GM06990 (cell line): ENCODE data around the gene GNAL.

Experiments
- DNase-seq: peaks from one replicate; pipeline ENCODE4 v3.0.0-alpha.2; 2011; ENCODE audit not compliant: insufficient read length; ENCODE audit errors: extremely low read depth
- H3K27me3 ChIP-seq: replicated peaks from 2 replicates; pipeline ENCODE4 v1.6.0; 2011; ENCODE audit warnings: low read length; ENCODE audit not compliant: control insufficient read depth, insufficient read depth
- H3K36me3 ChIP-seq: 2 replicates; pipeline ENCODE4 v1.5.1; 2011; ENCODE audit warnings: low read length; ENCODE audit not compliant: control insufficient read depth, insufficient read depth
- H3K4me3 ChIP-seq: replicated peaks from 2 replicates; pipeline ENCODE4 v1.5.1; 2011; ENCODE audit warnings: low read depth, mild to moderate bottlenecking, control low read depth, low read length
- CTCF ChIP-seq: IDR thresholded peaks from 2 replicates; pipeline ENCODE4 v1.5.1; 2011; ENCODE audit warnings: low read length, control low read depth, mild to moderate bottlenecking, inconsistent platforms; ENCODE audit not compliant: insufficient read depth, poor library complexity, severe bottlenecking

Gene GNAL

GRCh38 chr18:11673560-11673959, 15.5 kb upstream of the GNAL start:
- DNase-seq = no peak
- no peak overlapping the region for H3K4me3 ChIP-seq
- no peaks in the 10 kb centered on the region; the same call in none of the 2 replicates for H3K27me3 ChIP-seq
- H3K36me3 ChIP-seq = no peaks in the 10 kb centered on the region
- TF ChIP-seq CTCF = no peak

GRCh38 chr18:11674119-11674518, 14.9 kb upstream of the GNAL start:
- TF ChIP-seq CTCF = no peak
- no peaks in the 10 kb centered on the region for H3K36me3 ChIP-seq
- DNase-seq = no peak
- no peak overlapping the region for H3K4me3 ChIP-seq
- H3K27me3 ChIP-seq = no peaks in the 10 kb centered on the region; the same call in none of the 2 replicates

- Histone ChIP-seq H3K36me3 (no peaks in the 10 kb centered on the region), H3K27me3 (no peaks in the 10 kb centered on the region; the same call in 1 of the 2 replicates), H3K4me3 (no peak overlapping the region)
- TF ChIP-seq CTCF = no peak
- no peak for DNase-seq
Measured at GRCh38 chr18:11676386-11676785, 12.7 kb upstream of the GNAL start.

- no peak overlapping the region for H3K4me3 ChIP-seq
- no peaks in the 10 kb centered on the region; the same call in 1 of the 2 replicates for H3K27me3 ChIP-seq
- TF ChIP-seq CTCF = no peak
- no peak for DNase-seq
- H3K36me3 ChIP-seq = no peaks in the 10 kb centered on the region
Measured at GRCh38 chr18:11676867-11677266, 12.2 kb upstream of the GNAL start.

GRCh38 chr18:11678211-11678610, 10.9 kb upstream of the GNAL start:
- DNase-seq = no peak
- no peaks in the 10 kb centered on the region; the same call in 1 of the 2 replicates for H3K27me3 ChIP-seq
- H3K4me3 ChIP-seq = no peak overlapping the region
- no peak for TF ChIP-seq CTCF
- H3K36me3 ChIP-seq = no peaks in the 10 kb centered on the region
